Heart left ventricle (tissue), 13 donors: ENCODE data around the gene ZNF747.

Experiments used
- POLR2A ChIP-seq, 2 donors: fragments of 450-650 bp; IDR thresholded peaks; one replicate each; pipeline ENCODE4 v1.6.1; 2017; ENCODE audit warnings: antibody characterized with exemption in 2 of 2, mild to moderate bottlenecking in 2 of 2, moderate library complexity in 2 of 2
- TF ChIP-seq, protein P1 (sequence below), 12 donors: fragments of 200-600 bp; sonication (generic) in 4 of 12; IDR thresholded peaks; one replicate each; pipeline versions ENCODE4 v1.5.0 to v1.8.0; 2018 to 2022; ENCODE audit warnings: antibody characterized with exemption in 12 of 12, mild to moderate bottlenecking in 5 of 12
- donor health status: ischemic (EF 13 %, LVEDD 7.1; RV severe dilation, severe dysfunction).
- donor health status: DM: no; HTN: yes; CAD: no.
- donor health status: DM: no; HTN: no; CAD: no.
- donor health status: ischemic (EF 25% LVEDD 6.9; RV normal size, moderate dysfunction).
- donor health status: ischemic (EF 25% LVEDD 5.7; RV mildly dilated, moderate dysfunction).
- donor health status: ischemic (EF 35%, LVEDD 5.7; RV mildly dilated, moderate dysfunction).
- donor health status: nonischemic (EF 11% LVEDD 7.7; RV severe dilation, severe dysfunction).
- donor health status: DM: yes; HTN: yes; CAD: no.
- donor health status: PGD.
- donor health status: ischemic (EF 29% LVEDD 5.4; RV normal size, mild dysfunction).
- donor health status: nonischemic (EF 23%, LVEDD 6.1; RV moderate dilation, normal function).

DNA sequence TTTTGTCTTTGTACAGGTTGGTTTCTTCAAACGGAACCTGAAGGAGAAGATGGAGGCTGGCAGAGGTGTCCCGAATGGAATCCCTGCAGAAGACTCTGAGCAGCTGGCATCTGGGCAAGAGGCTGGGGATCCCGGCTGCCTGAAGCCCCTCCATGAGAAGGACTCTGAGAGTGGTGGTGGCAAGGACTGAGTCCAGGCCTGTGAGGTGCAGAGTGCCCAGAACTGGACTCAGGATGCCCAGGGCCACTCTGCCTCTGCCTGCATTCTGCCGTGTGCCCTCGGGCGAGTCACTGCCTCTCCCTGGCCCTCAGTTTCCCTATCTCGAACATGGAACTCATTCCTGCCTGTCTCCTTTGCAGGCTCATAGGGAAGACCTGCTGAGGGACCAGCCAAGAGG is 13.2 kb downstream of the ZNF747 start:
- TF ChIP-seq, protein P1, sequence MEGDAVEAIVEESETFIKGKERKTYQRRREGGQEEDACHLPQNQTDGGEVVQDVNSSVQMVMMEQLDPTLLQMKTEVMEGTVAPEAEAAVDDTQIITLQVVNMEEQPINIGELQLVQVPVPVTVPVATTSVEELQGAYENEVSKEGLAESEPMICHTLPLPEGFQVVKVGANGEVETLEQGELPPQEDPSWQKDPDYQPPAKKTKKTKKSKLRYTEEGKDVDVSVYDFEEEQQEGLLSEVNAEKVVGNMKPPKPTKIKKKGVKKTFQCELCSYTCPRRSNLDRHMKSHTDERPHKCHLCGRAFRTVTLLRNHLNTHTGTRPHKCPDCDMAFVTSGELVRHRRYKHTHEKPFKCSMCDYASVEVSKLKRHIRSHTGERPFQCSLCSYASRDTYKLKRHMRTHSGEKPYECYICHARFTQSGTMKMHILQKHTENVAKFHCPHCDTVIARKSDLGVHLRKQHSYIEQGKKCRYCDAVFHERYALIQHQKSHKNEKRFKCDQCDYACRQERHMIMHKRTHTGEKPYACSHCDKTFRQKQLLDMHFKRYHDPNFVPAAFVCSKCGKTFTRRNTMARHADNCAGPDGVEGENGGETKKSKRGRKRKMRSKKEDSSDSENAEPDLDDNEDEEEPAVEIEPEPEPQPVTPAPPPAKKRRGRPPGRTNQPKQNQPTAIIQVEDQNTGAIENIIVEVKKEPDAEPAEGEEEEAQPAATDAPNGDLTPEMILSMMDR (IDR thresholded peaks at IDR 0.05) = no peak
- TF ChIP-seq POLR2A (IDR thresholded peaks at IDR 0.05) = no peak
